IMR-90 (cell line): Measurements from ENCODE around the gene CLEC20A.

Experiments
- CHD1 ChIP-seq: IDR thresholded peaks from 2 replicates; pipeline ENCODE4 v1.6.1; 2012; ENCODE audit warnings: low read depth, low read length, improper control_type of control experiment
- NFE2L2 ChIP-seq: fragments of 150-350 bp; IDR thresholded peaks from 2 replicates; pipeline ENCODE4 v1.6.1; 2016; ENCODE audit warnings: low read depth, mild to moderate bottlenecking, low read length
- POLR2A ChIP-seq: IDR thresholded peaks from 2 replicates; pipeline ENCODE4 v1.6.1; 2012; ENCODE audit warnings: mild to moderate bottlenecking, low read depth, low read length
- TF ChIP-seq, protein P1 (sequence below): conservative IDR thresholded peaks from 2 replicates; pipeline ENCODE4 v1.5.1; 2012; ENCODE audit warnings: mild to moderate bottlenecking, low read depth, low read length, improper control_type of control experiment

DNA sequence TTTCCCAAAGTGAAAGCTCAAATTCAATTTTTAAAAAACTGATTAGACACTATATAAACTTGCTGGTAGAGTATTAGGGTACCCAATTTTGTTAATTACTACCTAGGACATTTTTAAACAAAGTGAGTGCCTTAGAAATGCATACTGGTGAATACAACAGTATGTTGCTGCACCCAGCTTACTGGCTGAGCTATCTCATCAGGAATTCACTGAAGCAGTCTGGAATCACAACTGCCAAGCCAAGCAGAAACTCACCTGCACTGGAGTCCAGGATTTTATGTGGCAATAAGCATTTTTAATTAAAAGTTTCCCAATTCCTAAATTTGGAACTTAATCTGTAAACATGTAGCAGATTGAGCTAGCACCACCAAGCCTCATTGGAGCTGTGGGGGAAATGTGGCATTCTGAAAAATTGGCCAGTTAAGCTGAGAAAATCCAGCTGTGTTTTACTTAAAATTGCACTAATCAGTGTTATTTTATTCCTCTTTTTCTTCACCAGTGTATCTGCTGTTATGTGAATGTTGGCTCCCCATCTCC lies 61.8 kb downstream of the CLEC20A start:
- TF ChIP-seq CHD1 (no peak), NFE2L2 (no peak), POLR2A (no peak)
- TF ChIP-seq, protein P1, sequence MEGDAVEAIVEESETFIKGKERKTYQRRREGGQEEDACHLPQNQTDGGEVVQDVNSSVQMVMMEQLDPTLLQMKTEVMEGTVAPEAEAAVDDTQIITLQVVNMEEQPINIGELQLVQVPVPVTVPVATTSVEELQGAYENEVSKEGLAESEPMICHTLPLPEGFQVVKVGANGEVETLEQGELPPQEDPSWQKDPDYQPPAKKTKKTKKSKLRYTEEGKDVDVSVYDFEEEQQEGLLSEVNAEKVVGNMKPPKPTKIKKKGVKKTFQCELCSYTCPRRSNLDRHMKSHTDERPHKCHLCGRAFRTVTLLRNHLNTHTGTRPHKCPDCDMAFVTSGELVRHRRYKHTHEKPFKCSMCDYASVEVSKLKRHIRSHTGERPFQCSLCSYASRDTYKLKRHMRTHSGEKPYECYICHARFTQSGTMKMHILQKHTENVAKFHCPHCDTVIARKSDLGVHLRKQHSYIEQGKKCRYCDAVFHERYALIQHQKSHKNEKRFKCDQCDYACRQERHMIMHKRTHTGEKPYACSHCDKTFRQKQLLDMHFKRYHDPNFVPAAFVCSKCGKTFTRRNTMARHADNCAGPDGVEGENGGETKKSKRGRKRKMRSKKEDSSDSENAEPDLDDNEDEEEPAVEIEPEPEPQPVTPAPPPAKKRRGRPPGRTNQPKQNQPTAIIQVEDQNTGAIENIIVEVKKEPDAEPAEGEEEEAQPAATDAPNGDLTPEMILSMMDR: no peak
